OCI-LY3 (cell line): ENCODE measurements around the gene DDTL.
"Not testable (repeated sequence)": the region's sequence is repeated elsewhere in the genome, so short reads cannot be mapped to it uniquely, and the experiment has no call there.

Experiments used
- H2AFZ ChIP-seq: fragments of 200-600, 300-600 bp; shearing (Covaris generic); 2 replicates; pipeline ENCODE4 v1.6.0; 2014; ENCODE audit warnings: antibody characterized with exemption, low read depth, low read length
- H3K27ac ChIP-seq: fragments of 200-600, 300-600 bp; sonication (generic); 2 replicates; pipeline ENCODE4 v1.5.1; 2014; ENCODE audit warnings: mild to moderate bottlenecking, low read length, moderate library complexity, mixed read lengths
- H3K27me3 ChIP-seq: fragments of 200-600, 300-600 bp; sonication (generic); 2 replicates; pipeline ENCODE4 v1.6.1; 2014; ENCODE audit warnings: low read depth, low read length, mixed read lengths
- H3K36me3 ChIP-seq: fragments of 200-600, 300-600 bp; sonication (generic); replicated peaks from 2 replicates; pipeline ENCODE3; 2014; ENCODE audit warnings: low read depth, low read length, mixed read lengths
- H3K4me1 ChIP-seq: fragments of 300-600, 200-600 bp; sonication (generic); 2 replicates; pipeline ENCODE4 v1.6.1; 2014; ENCODE audit warnings: low read length, mixed read lengths
- H3K4me2 ChIP-seq: fragments of 200-600, 300-600 bp; sonication (generic); 2 replicates; pipeline ENCODE4 v1.6.1; 2014; ENCODE audit warnings: low read length, mixed read lengths
- H3K4me3 ChIP-seq: fragments of 300-600, 200-600 bp; sonication (generic); 2 replicates; pipeline ENCODE4 v1.5.1; 2014; ENCODE audit warnings: antibody characterized with exemption, mild to moderate bottlenecking, low read length, moderate library complexity
- H3K79me2 ChIP-seq: fragments of 300-600, 200-600 bp; shearing (Covaris generic); 2 replicates; pipeline ENCODE4 v1.6.1; 2014; ENCODE audit warnings: mild to moderate bottlenecking, low read length, mixed read lengths
- H3K9ac ChIP-seq: fragments of 300-600, 200-600 bp; shearing (Covaris generic); 2 replicates; pipeline ENCODE4 v1.6.0; 2014; ENCODE audit warnings: mild to moderate bottlenecking, low read length, moderate library complexity
- H3K9me3 ChIP-seq: fragments of 200-600, 300-600 bp; shearing (Covaris generic); 2 replicates; pipeline ENCODE4 v1.6.1; 2014; ENCODE audit warnings: low read length, mixed read lengths; ENCODE audit not compliant: insufficient read depth
- H4K20me1 ChIP-seq: fragments of 200-600, 300-600 bp; sonication (generic); 2 replicates; pipeline ENCODE4 v1.6.1; 2016; ENCODE audit warnings: low read length, mixed read lengths; ENCODE audit not compliant: insufficient read depth
- CTCF ChIP-seq: fragments of 200-600, 300-600 bp; sonication (generic); IDR thresholded peaks from 2 replicates; pipeline ENCODE4 v1.5.1; 2014; ENCODE audit warnings: antibody characterized with exemption, low read length, low read depth
- EZH2phosphoT487 ChIP-seq: fragments of 200-600 bp; shearing (Covaris generic); IDR thresholded peaks from 2 replicates; pipeline ENCODE4 v1.6.1; 2018; ENCODE audit warnings: antibody characterized with exemption, mixed run types, low read depth

DDTL gene

DNA sequence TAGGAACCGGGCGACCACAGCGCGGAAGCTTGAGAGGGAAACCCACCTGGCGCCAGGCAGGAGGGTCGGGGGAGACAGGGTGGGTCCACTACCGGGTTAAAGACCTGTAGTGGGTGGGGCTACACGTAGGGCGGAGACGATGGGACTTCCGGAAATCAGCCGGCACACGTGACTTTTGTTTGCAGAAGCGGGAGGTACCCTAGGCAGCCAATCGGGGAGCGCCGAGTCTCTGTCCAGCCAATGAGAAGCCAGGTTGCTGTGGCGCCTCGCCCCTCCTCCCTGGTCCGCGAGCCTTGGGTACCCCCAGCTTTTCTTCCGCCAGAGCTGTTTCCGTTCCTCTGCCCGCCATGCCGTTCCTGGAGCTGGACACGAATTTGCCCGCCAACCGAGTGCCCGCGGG, at the start of gene DDTL:
TSS of gene DDTL (plus strand) at position 321 of the 400 bp plus-strand sequence. CDS start at position 348, 27 bp downstream.
- not testable (repeated sequence) for H4K20me1 ChIP-seq, H3K27me3 ChIP-seq, H3K9ac ChIP-seq, H3K4me1 ChIP-seq, H2AFZ ChIP-seq, H3K27ac ChIP-seq, H3K4me3 ChIP-seq, H3K9me3 ChIP-seq, H3K4me2 ChIP-seq
- Histone ChIP-seq H3K79me2 (peaks cover 23% of the 10 kb centered on the region), H3K36me3 (peaks cover 26% of the 10 kb centered on the region)

DNA sequence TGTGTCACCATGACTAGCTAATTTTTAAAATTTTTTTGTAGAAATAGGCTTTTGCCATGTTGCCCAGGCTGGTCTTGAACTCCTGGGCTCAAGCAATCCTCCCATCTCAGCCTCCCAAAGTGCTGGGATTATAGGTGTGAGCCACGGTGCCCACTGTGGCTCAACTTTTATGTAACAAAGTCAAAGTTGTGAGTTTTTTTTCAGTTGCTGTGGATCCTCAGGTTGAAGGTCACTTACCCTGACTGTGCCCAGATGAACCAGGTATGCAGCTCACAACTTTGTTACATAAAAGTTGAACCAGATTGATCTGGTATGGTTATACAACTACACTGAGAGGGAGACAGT, 46.4 kb upstream of the DDTL start:
- not testable (repeated sequence) for H3K4me3 ChIP-seq, H3K4me2 ChIP-seq, H3K9ac ChIP-seq, H3K27me3 ChIP-seq, H3K4me1 ChIP-seq, H3K9me3 ChIP-seq, H3K27ac ChIP-seq, H4K20me1 ChIP-seq, H3K79me2 ChIP-seq, H2AFZ ChIP-seq
- H3K36me3 ChIP-seq = peaks cover 52% of the 10 kb centered on the region

DNA sequence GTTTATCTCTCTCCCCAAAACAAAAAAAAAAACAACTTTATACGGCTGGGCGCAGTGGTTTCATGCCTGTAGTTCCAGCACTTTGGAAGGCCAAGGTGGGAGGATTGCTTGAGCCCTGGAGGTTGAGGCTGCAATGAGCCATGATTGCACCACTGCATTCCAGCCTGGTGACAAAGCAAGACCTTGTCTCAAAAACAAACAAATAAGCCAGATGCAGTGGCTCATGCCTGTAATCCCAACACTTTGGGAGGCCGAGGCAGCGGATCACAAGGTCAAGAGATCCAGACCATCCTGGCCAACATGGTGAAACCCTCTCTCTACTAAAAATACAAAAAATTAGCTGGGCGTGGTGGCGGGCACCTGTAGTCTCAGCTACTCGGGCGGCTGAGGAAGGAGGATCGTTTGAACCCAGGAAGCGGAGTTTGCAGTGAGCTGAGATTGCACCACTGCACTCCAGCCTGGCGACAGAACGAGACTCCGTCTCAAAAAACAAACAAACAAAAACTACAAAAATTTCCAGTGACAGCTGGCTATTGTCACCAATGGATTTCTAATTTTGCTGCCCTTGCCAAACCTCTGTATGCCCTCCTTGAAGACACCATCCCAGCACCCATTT, 45.0 kb upstream of the DDTL start:
- H3K4me1 ChIP-seq, H3K9ac ChIP-seq, H3K79me2 ChIP-seq, H2AFZ ChIP-seq, H4K20me1 ChIP-seq, H3K27ac ChIP-seq, H3K27me3 ChIP-seq, H3K4me3 ChIP-seq, H3K4me2 ChIP-seq: not testable (repeated sequence)
- peaks cover 61% of the 10 kb centered on the region for H3K36me3 ChIP-seq
- H3K9me3 ChIP-seq = peaks cover 14% of the 10 kb centered on the region

GRCh38 chr22:23922921-23923320, 43.8 kb upstream of the DDTL start:
- peaks cover 65% of the 10 kb centered on the region for H3K36me3 ChIP-seq
- TF ChIP-seq EZH2phosphoT487 = no peak
- TF ChIP-seq CTCF = no peak

GRCh38 chr22:23925020-23925606, 41.6 kb upstream of the DDTL start:
- H4K20me1 ChIP-seq = no peaks in the 10 kb centered on the region
- H3K4me1 ChIP-seq = no peaks in the 10 kb centered on the region
- H3K27me3 ChIP-seq = no peaks in the 10 kb centered on the region
- H3K9me3 ChIP-seq = peaks cover 16% of the 10 kb centered on the region
- no peak overlapping the region for H3K4me2 ChIP-seq
- H3K79me2 ChIP-seq = no peaks in the 10 kb centered on the region; the same call in 1 of the 2 replicates
- no peak overlapping the region for H2AFZ ChIP-seq
- no peak overlapping the region for H3K9ac ChIP-seq
- peaks cover 73% of the 10 kb centered on the region for H3K36me3 ChIP-seq
- no peak overlapping the region for H3K4me3 ChIP-seq
- TF ChIP-seq EZH2phosphoT487 (no peak), CTCF (no peak)
- no peak overlapping the region for H3K27ac ChIP-seq

More at GRCh38 chr22:23922921-23923320, 43.8 kb upstream of the DDTL start:
- H3K4me1 ChIP-seq = no peaks in the 10 kb centered on the region
- no peak overlapping the region for H3K4me2 ChIP-seq
- H3K4me3 ChIP-seq = no peak overlapping the region
- no peak overlapping the region for H3K9ac ChIP-seq
- H3K27me3 ChIP-seq = no peaks in the 10 kb centered on the region
- peaks cover 16% of the 10 kb centered on the region for H3K9me3 ChIP-seq
- no peak overlapping the region for H2AFZ ChIP-seq
- no peaks in the 10 kb centered on the region for H4K20me1 ChIP-seq
- no peak overlapping the region for H3K27ac ChIP-seq
- H3K79me2 ChIP-seq = no peaks in the 10 kb centered on the region
